Gastrocnemius medialis (tissue), 4 donors: ENCODE measurements around the gene VSTM5.

Experiments used
- POLR2A ChIP-seq, 2 donors: fragments of 450-650 bp; IDR thresholded peaks; one replicate each; pipeline ENCODE4 v1.6.1; 2017; ENCODE audit warnings: antibody characterized with exemption in 2 of 2, mild to moderate bottlenecking in 2 of 2, moderate library complexity in 2 of 2
- TF ChIP-seq, protein P1 (sequence below), 5 experiments: fragments of 450-650 bp in 3 of 5; fragments of 200-600 bp in 2 of 5; sonication (generic) in 2 of 5; IDR thresholded peaks in 4 of 5; conservative IDR thresholded peaks in 1 of 5; 1 replicate in 4 of 5; 2 replicates in 1 of 5; pipeline ENCODE4 v1.5.1; 2016 to 2019; ENCODE audit warnings: antibody characterized with exemption in 5 of 5, mild to moderate bottlenecking in 3 of 5, moderate library complexity in 3 of 5

DNA sequence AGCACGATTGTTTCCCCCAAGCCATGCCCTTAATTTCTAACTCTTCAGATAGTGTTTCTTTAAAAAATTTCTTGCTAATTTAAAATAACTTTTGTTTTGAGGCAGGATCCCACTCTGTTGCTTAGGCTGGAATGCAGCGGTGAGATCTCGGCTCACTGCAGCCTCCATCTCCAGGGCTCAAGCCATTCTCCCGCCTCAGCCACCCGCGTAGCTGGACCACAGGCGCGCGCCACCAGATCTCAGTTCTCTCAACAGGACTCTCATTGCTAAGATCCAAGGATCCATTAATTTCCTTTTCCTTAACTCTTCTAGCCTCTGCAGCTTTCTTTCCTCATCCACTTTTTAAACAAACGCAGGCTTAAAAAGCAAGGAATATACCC is 66.7 kb downstream of the VSTM5 start:
- TF ChIP-seq, protein P1, sequence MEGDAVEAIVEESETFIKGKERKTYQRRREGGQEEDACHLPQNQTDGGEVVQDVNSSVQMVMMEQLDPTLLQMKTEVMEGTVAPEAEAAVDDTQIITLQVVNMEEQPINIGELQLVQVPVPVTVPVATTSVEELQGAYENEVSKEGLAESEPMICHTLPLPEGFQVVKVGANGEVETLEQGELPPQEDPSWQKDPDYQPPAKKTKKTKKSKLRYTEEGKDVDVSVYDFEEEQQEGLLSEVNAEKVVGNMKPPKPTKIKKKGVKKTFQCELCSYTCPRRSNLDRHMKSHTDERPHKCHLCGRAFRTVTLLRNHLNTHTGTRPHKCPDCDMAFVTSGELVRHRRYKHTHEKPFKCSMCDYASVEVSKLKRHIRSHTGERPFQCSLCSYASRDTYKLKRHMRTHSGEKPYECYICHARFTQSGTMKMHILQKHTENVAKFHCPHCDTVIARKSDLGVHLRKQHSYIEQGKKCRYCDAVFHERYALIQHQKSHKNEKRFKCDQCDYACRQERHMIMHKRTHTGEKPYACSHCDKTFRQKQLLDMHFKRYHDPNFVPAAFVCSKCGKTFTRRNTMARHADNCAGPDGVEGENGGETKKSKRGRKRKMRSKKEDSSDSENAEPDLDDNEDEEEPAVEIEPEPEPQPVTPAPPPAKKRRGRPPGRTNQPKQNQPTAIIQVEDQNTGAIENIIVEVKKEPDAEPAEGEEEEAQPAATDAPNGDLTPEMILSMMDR (IDR thresholded peaks at IDR 0.05 in 4 of 5, conservative IDR thresholded peaks at IDR 0.05 in 1 of 5), result no peak
- no peak for TF ChIP-seq POLR2A (IDR thresholded peaks at IDR 0.05)
